WI38 (cell line): ENCODE measurements around the gene COL20A1.

ENCODE experiments used
- H3K4me3 ChIP-seq: 2 replicates; pipeline ENCODE4 v1.5.1; 2011; ENCODE audit warnings: low read depth, mild to moderate bottlenecking, control low read depth, low read length
- TF ChIP-seq, protein P1 (sequence below): IDR thresholded peaks from 2 replicates; pipeline ENCODE4 v1.5.1; 2012; ENCODE audit warnings: low read depth, mild to moderate bottlenecking, control low read depth, low read length

Gene COL20A1

GRCh38 chr20:63255931-63256704 is 36.9 kb upstream of the COL20A1 start:
- H3K4me3 ChIP-seq = no peak overlapping the region
- TF ChIP-seq, protein P1, sequence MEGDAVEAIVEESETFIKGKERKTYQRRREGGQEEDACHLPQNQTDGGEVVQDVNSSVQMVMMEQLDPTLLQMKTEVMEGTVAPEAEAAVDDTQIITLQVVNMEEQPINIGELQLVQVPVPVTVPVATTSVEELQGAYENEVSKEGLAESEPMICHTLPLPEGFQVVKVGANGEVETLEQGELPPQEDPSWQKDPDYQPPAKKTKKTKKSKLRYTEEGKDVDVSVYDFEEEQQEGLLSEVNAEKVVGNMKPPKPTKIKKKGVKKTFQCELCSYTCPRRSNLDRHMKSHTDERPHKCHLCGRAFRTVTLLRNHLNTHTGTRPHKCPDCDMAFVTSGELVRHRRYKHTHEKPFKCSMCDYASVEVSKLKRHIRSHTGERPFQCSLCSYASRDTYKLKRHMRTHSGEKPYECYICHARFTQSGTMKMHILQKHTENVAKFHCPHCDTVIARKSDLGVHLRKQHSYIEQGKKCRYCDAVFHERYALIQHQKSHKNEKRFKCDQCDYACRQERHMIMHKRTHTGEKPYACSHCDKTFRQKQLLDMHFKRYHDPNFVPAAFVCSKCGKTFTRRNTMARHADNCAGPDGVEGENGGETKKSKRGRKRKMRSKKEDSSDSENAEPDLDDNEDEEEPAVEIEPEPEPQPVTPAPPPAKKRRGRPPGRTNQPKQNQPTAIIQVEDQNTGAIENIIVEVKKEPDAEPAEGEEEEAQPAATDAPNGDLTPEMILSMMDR = no peak

DNA sequence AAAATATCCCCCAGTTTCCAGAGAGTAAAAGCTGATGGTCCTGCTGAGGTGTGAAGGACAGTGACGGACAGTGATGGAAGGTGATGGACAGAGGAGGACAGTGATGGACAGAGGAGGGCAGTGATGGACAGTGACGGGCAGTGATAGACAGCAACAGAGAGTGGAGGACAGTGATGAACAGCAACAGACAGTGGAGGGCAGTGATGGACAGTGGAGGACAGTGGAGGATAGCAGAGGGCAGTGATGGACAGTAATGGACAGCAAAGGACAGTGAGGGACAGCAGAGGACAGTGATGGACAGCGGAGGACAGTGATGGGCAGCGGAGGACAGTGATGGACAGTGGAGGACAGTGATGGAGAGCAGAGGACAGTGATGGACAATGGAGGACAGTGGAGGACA is 36.0 kb upstream of the COL20A1 start:
- TF ChIP-seq, protein P1 = no peak
- H3K4me3 ChIP-seq = no peak overlapping the region

- TF ChIP-seq, protein P1 = no peak
- H3K4me3 ChIP-seq = no peak overlapping the region
Observed at GRCh38 chr20:63257629-63258028, 35.4 kb upstream of the COL20A1 start.

GRCh38 chr20:63258781-63259180 is 34.2 kb upstream of the COL20A1 start:
- TF ChIP-seq, protein P1 = no peak
- no peak overlapping the region for H3K4me3 ChIP-seq

- TF ChIP-seq, protein P1 = no peak
Observed at GRCh38 chr20:63259734-63260460, 33.1 kb upstream of the COL20A1 start.

GRCh38 chr20:63260521-63260920 is 32.5 kb upstream of the COL20A1 start:
- TF ChIP-seq, protein P1 = no peak
- H3K4me3 ChIP-seq = no peak overlapping the region

More at GRCh38 chr20:63259734-63260460, 33.1 kb upstream of the COL20A1 start:
- H3K4me3 ChIP-seq = no peak overlapping the region

DNA sequence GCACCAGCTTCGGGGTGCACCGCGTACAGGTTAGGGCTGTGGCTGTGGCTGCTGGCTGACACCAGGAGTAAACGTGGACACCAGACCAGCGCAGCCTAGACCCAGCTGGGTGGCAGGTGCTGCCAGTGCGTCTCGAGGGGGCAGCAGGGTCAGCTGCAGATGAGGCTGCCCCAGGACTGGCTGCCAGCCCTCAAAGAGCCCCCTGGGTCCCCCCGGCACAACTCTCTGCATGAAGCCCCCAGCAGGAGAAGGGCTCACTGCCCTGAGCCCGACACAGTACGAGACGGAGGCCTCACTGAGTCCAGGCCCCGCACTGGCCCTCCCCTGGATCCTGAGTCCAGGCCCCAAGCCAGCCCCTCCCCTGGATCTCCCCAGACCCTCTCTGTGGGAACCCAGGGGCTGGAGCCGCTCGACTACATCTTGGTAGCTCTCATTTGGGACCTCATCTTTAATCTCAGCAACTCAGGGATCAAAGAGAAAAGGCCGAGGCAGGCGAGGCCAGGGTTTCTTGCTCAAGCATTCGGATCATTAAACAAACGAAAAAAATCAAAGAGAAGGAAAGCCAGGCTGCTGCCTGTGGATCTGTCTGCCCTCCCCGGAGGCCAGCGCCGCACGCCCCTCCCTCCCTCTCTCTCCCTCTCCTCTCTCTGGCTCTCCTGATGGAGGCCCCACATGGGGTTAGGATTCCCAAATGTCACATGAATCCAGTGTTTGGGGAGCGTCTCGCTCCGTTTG is 31.8 kb upstream of the COL20A1 start:
- no peak overlapping the region for H3K4me3 ChIP-seq
- TF ChIP-seq, protein P1 = no peak
